SK-N-SH treated with all-trans-retinoic acid at 6 μM for 48 hours (cell line): ENCODE data around the gene KAT6B.

Experiments used
- CREB5 ChIP-seq: fragments of 250-450 bp; sonication (Bioruptor Pico); IDR thresholded peaks from 2 replicates; pipeline ENCODE4 v1.5.1; 2020; ENCODE audit warnings: low read depth, mild to moderate bottlenecking, moderate library complexity
- GLIS3 ChIP-seq: fragments of 250-450 bp; sonication (Bioruptor Pico); IDR thresholded peaks from 2 replicates; pipeline ENCODE4 v1.5.0; 2020; ENCODE audit warnings: mild to moderate bottlenecking, moderate library complexity
- TCF4 ChIP-seq: fragments of 250-450 bp; sonication (Bioruptor Pico); IDR thresholded peaks from 2 replicates; pipeline ENCODE4 v1.8.0; 2021; ENCODE audit warnings: mild to moderate bottlenecking, moderate library complexity, borderline replicate concordance
- ZFP30 ChIP-seq: fragments of 450-650 bp; formaldehyde crosslinking; IDR thresholded peaks from 2 replicates; pipeline ENCODE4 v1.5.0; 2022; ENCODE audit warnings: mild to moderate bottlenecking, moderate library complexity
- TF ChIP-seq, protein P1 (sequence below): fragments of 250-450 bp; sonication (Bioruptor Pico); IDR thresholded peaks from 2 replicates; pipeline ENCODE4 v1.8.0; 2020; ENCODE audit warnings: mild to moderate bottlenecking, moderate library complexity, borderline replicate concordance

DNA sequence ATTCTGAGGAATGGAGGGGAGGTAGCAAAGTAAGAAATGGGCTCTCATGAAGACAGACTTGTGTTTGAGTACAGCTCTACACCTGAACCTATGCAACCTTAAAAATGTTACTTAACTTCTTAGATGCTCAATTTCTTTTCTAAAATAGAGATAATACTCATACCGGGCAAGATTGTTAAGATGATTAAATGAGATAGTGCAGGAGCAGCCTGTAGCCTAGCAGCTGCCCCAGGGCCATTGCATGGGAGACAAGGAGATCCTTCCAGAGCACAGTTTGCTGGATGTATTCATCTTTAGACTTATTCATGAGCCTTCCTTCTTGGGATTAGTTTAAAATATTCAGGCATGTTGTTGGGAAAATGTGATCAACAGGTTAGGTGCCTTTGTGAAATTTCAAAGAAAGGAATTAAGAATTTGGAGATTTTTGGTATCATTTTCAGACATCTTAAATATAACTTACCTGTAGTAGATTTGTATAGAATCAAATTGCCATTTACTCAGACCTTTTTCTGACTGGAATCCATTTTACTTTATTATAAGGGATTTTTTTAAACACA, 130.2 kb downstream of the KAT6B start:
- TF ChIP-seq CREB5 (CRISPR knock-in tag) (no peak), ZFP30 (CRISPR knock-in tag) (no peak), GLIS3 (CRISPR knock-in tag) (0 out of 2 replicates have a peak, but pooled peaks have one; percentile 8), TCF4 (CRISPR knock-in tag) (no peak)
- TF ChIP-seq, protein P1, sequence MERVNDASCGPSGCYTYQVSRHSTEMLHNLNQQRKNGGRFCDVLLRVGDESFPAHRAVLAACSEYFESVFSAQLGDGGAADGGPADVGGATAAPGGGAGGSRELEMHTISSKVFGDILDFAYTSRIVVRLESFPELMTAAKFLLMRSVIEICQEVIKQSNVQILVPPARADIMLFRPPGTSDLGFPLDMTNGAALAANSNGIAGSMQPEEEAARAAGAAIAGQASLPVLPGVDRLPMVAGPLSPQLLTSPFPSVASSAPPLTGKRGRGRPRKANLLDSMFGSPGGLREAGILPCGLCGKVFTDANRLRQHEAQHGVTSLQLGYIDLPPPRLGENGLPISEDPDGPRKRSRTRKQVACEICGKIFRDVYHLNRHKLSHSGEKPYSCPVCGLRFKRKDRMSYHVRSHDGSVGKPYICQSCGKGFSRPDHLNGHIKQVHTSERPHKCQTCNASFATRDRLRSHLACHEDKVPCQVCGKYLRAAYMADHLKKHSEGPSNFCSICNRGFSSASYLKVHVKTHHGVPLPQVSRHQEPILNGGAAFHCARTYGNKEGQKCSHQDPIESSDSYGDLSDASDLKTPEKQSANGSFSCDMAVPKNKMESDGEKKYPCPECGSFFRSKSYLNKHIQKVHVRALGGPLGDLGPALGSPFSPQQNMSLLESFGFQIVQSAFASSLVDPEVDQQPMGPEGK (CRISPR knock-in tag): no peak
